CD4-positive, alpha-beta T cell treated with Interleukin-17A for 4 hours (primary cell): Measurements from ENCODE around the gene BNC2.

Experiments used
- DNase-seq: peaks from one replicate; pipeline ENCODE4 v3.0.0-alpha.2; 2020; ENCODE audit warnings: mixed read lengths

The BNC2 gene

GRCh38 chr9:16396389-16396788 lies 474.1 kb downstream of the BNC2 start:
- DNase-seq: no peak

GRCh38 chr9:16391369-16391768 lies 479.1 kb downstream of the BNC2 start:
- DNase-seq: no peak

DNA sequence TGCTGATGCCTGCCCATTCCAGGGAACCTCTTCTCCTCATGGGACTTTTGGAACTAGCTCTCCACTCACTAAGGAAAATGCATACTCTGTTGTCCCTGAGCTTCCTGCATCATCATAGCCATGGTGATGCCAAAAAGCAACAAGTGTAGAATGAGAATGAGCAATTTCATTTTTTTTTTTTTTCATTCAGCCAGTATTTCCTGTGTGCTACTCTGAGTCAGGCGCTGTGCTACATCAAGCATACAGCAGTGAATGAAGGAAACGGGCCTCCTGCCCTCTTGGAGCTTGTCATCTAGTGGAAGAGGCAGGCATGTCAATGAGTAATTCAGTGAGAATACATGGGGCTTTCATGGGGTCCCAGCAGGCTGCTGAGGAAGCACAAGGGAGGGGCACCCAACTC lies 483.1 kb downstream of the BNC2 start:
- DNase-seq: no peak

DNA sequence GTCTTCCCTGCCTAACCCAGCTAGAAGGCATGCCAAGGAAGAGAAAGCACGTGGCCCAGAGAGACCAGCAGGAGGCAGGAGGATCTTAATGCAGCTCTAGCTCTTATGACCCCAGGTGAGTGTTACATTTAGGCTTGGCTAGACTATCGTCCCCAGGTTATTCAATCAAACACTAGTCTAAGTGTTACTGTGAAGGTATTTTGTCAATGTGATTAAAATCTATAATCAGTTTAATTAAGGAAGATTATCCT lies 483.7 kb downstream of the BNC2 start:
- no peak for DNase-seq

DNA sequence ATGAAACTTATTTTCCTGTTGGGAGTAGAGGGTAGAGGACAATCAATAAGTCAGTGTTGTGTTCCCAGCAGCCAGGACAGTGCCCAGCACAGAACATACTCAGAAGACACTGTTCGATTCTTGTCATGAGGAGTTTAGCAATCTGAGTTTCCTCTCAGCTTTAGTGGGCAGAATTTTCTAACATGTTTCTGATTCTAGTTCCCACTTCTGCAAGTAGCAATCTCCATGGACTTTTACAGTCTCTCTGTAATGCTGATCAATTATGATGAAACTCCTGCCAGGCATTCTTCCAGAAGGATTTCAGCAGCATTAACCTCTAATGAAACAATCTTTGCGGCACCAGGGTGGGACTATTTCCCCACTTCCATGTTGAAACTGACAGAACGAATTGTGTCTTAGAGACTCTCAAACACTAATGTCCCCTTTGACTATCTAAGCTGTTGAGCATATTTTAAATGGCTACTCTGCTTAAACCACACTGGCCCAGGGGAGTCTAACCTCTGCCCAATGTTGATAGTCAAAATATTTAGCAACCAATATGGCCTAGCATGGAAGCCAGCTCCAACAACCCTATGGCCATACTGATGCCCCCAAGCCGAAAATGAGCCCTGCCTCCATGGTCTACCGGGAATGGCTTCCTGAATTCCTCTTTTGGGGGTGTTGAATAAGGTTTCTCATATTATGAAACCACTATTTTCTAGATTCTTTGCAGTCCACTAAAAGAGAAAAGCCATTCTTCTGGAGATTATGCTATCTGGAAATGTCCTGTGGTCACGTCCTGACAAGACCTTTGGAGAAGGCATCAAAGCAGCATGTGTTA lies 484.3 kb downstream of the BNC2 start:
- no peak for DNase-seq

DNA sequence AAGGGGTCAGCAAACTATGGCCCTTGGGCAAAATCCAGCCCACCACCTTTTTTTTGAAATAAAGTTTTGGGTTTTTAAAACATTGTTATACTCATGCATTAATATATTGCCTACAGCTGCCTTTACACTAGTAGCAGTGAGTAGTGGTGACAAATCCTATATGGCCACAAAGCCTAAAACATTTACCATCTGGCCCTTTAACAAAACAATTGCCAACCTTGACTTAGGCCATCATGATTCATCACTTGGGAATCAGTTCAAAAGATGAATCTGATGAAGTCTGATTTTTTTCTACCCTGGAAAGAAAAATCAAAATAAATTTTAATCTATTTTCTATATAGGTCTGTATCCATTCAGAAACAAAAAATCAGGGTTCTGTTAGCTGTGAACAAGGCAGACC lies 484.9 kb downstream of the BNC2 start:
- no peak for DNase-seq

DNA sequence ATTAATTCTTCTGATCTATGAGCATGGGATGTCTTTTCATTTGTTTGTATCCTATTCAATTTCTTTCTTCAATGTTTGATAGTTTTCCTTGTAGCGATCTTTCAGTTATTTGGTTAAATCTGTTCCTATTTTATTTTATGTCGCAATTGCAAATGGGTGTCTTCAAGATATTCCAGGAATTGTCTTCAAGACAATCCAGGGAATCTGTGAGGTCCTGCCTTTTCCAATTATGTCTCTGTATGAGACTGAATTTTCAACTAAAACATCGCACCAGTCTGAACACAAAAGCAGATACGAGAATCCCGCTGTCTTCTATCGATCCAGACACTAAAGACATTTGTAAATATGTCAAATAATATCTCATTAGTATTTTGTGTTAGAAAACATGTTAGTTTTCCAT lies 485.5 kb downstream of the BNC2 start:
- no peak for DNase-seq

DNA sequence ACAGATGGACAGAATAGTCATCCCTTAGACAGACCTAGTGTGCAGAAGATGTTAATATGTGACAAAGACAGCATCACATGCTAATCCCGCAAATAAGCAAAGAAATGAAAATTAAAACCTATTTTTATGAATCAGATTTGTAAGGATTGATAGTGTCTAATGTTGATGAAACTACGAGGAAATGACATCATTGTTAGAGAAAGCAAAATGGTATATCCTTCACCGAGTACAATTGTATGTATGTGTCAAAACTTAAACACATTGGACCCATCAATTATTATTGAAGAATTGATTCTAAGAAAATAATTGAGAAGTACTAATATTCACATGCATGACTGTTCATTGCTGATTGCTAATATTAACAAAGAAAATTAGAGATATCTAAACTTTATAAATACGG lies 493.2 kb downstream of the BNC2 start:
- DNase-seq: no peak

DNA sequence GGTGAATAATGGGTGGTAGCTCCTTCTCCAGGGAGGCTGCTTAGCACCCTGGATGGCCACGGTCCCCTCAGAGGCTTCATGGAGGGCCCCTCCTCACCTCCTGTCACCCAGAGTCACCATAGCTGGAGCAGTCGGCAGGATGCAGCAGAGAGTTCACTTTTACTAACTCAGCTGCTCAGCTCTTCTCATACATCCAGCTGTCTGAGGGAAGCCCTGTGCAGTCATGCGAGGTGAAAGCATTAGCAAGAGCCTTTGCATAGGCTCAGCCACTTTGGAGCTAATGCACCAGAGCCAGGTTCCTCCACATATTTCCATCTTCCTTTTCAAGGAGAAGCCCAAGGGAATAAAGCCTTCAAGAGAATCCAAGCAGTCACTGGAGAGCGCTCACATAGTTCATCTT lies 499.2 kb downstream of the BNC2 start:
- no peak for DNase-seq

DNA sequence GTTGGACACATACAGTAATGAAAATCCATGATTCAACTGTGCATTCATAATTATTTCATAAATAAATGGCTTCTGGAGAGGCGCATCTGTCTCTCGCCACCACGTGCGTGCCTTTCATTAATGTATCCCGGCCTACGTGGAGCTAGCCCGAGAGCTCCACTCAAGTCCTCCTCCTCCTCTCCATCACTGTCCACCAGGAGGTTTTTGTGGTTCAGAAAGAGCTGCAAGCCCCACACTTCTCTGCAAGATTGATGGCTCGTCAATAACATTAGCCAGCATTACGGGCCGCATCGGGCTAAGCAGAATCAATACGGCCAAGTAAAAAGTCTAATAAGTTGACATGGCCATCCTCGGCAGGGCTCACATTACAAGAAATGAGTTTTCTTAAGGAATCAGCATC lies 499.8 kb downstream of the BNC2 start:
- no peak for DNase-seq

- no peak for DNase-seq
Observed at GRCh38 chr9:16369427-16369826, 501.0 kb downstream of the BNC2 start.

GRCh38 chr9:16368237-16369087 lies 502.0 kb downstream of the BNC2 start:
- no peak for DNase-seq

DNA sequence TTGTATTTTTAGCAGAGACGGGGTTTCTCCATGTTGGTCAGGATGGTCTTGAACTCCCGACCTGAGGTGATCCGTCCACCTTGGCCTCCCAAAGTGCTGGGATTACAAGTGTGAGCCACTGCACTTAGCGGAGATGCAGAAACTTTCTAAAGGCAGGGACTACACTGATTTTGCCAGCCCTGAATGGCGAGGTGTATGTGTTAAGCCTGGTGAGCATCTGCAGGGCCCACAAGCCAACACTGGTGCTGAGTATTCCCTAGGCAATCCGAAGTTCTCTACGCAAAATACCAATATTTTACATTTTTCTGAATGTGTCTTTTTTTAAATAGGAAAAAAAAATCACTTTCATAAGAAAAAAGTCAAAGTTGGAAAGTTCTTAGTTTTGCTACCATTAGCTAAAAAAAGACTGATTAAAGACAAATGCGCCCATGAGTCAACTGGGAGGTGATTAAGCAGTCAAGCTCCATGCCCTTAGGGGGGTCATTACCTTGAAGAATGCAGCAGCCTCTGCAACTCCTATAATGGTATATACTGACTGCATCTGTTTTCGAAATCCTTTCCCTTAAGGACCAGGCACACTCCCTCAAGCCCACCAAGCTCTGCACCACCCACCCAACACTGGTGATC lies 502.8 kb downstream of the BNC2 start:
- no peak for DNase-seq

GRCh38 chr9:16364347-16364746 lies 506.1 kb downstream of the BNC2 start:
- no peak for DNase-seq

DNA sequence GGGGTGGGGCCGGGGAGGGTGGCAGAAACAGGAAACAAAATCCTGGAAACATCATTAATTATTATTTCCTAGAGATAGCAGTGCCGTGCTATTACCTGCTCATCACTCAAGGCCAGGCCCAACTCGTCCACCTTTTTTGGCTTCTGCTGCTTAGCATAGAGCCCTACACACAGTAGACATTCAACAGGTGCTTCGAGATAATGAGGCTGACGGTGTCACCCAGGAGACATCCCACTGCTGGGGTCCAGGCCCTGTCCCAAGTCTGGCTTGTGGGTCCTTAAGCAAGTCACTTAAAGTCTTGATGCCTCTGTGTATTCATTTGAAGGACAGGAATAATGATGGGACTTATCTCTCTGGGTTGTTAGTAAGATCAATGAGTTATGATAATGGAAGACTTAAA lies 506.6 kb downstream of the BNC2 start:
- DNase-seq: no peak

DNA sequence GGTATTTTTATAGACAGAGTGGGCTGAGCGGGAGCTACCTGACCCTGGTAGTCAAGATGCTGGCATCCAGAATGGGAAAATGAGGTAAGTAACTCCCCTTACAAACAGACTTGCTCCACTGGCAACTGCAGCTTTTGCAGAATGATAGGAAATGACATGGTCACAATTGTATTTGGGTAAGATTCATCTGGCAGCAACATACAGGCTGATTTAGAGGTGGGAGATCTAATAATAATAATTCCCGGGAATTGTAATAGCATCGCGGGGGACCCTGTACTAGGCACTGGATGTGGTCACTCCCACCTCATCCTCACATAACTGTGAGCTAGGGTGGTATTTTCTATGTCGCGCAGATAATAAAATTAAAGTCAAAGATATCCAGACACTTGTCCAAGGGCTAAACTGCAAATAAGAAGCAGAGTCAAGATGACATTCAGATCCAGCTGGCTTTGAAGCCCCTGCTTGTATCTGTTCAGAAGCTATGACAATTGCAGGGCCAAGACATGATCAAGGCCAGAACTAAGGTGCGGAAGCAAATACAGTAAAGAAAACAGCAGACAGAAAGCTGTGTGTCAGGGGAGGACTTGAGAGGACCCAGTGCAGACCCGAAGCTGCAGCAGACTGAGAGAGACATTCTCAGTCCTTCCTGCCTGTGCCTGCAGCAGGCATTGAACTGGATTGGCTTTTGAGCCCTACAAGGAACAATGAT lies 507.2 kb downstream of the BNC2 start:
- DNase-seq: no peak

DNA sequence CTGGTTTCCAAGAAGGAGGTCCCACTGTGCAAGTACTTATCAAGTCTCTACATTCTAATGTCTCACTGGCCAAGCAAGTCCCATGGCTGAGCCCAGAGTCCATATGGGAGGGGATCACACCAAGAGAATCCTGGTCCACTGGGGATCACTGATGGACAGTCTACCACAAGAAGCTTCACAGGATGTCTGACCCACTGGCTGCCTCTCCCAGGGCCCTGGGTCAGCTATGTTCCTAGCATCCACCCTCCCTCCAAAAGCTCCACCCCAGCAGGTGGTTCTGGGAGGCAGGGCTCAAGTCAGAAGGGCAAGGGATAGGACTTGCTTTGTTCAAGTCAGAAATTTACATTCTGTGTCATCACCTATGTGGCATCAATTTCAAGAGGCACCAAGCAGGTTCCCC lies 508.5 kb downstream of the BNC2 start:
- DNase-seq: no peak

GRCh38 chr9:16361118-16361517 lies 509.4 kb downstream of the BNC2 start:
- no peak for DNase-seq

DNA sequence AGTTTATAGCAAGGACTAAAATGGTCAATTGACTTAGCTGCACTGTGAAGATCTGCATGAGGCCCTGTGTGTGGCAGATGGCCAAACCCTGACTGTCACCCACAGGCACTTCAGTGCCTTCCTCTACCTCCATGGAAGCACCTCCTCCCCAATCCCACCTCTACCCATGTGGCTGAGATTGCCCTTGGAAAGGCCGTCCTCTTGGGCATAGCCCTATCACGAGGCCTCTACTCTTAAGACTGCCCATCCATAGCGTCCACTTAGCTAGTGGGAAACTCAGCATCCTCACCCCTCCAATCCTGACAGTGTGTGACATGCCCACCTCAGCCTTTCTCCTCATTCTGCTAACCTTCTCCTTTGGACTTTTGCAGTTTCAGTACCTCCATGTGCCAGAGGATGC lies 510.2 kb downstream of the BNC2 start:
- no peak for DNase-seq
